ENCODE data around the gene VEGFA.
A peak's percentile ranks its signal among the peaks of the same experiment; 100 is the strongest.

VEGFA gene

GRCh38 chr6:43780941-43781928 lies 11.2 kb downstream of the VEGFA start:
- H3K27ac ChIP-seq, result no peak overlapping the region

DNA sequence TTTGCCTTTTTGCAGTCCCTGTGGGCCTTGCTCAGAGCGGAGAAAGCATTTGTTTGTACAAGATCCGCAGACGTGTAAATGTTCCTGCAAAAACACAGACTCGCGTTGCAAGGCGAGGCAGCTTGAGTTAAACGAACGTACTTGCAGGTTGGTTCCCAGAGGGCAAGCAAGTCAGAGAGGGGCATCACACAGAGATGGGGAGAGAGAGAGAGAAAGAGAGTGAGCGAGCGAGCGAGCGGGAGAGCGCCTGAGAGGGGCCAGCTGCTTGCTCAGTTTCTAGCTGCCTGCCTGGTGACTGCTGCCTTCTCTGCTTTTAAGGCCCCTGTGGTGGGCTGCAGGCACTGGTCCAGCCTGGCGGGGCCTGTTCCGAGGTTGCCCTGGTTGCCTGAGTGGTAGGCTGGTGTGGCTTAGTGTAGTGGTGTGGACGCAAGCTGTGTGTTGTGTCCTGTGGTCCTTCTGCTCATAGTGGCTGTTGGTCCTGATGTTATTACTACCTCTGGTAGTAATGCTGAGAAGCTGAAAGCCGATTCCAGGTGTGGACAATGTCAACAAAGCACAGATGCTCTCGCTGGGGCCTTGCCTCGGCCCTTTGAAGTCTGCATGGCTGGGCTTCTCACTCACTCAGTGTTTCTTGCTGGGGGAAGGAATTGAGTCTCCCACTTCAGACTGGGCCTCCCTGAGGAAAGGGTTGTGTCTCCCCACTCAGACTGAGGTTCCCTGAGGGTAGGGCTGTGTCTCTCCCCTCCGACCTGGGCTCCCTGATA lies 12.1 kb downstream of the VEGFA start:
- Histone ChIP-seq H3K27ac (no peak overlapping the region), H3K4me3 (no peak overlapping the region)

More at GRCh38 chr6:43780941-43781928, 11.2 kb downstream of the VEGFA start:
- no peak overlapping the region for H3K4me3 ChIP-seq

DNA sequence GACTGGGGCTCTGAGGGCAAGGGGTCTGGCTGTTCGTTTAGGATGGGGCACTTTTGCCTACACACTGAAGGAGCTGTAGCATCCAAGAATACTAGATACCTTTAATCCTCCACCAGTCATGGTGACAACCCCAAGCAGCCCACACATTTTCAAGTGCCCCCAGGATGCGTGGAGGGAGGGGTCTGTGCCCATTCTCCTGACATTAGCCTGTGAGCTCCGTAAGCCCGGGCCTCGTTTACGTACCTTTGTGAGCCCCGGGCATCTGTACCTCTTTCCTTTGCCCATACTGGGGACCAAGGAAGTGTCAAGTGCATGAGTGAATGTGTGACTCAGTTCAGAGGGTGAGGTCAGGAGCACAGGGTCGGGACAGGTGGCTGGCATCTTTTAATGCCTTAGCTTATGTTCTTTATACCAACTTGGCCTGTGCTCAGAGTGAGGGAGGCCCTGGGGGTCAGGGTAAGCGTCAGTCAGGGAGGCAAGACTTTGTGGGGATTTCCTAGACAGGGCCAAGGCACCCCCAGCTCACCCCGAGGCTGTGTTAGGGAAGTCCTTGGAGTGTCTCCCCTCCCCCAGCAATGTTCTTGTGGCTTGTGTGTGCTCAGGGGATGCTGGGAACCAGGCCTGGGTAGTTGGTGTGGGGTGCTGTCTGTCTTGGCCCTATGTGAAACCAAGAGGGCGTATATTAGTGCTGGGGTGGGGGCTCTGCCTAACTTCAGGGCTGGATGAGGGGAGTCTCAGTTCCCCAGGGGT lies 12.9 kb downstream of the VEGFA start:
- Histone ChIP-seq H3K4me3 (no peak overlapping the region), H3K27ac (no peak overlapping the region)

- no peak overlapping the region for H3K4me3 ChIP-seq
- no peak overlapping the region for H3K27ac ChIP-seq
Measured at GRCh38 chr6:43784049-43784855, 14.2 kb downstream of the VEGFA start.

DNA sequence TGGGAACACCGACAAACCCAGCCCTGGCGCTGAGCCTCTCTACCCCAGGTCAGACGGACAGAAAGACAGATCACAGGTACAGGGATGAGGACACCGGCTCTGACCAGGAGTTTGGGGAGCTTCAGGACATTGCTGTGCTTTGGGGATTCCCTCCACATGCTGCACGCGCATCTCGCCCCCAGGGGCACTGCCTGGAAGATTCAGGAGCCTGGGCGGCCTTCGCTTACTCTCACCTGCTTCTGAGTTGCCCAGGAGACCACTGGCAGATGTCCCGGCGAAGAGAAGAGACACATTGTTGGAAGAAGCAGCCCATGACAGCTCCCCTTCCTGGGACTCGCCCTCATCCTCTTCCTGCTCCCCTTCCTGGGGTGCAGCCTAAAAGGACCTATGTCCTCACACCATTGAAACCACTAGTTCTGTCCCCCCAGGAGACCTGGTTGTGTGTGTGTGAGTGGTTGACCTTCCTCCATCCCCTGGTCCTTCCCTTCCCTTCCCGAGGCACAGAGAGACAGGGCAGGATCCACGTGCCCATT lies 15.3 kb downstream of the VEGFA start:
- Histone ChIP-seq H3K4me3 (no peak overlapping the region), H3K27ac (no peak overlapping the region)

DNA sequence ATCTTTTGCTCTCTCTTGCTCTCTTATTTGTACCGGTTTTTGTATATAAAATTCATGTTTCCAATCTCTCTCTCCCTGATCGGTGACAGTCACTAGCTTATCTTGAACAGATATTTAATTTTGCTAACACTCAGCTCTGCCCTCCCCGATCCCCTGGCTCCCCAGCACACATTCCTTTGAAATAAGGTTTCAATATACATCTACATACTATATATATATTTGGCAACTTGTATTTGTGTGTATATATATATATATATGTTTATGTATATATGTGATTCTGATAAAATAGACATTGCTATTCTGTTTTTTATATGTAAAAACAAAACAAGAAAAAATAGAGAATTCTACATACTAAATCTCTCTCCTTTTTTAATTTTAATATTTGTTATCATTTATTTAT lies 15.9 kb downstream of the VEGFA start:
- Histone ChIP-seq H3K27ac (no peak overlapping the region), H3K4me3 (no peak overlapping the region)

DNA sequence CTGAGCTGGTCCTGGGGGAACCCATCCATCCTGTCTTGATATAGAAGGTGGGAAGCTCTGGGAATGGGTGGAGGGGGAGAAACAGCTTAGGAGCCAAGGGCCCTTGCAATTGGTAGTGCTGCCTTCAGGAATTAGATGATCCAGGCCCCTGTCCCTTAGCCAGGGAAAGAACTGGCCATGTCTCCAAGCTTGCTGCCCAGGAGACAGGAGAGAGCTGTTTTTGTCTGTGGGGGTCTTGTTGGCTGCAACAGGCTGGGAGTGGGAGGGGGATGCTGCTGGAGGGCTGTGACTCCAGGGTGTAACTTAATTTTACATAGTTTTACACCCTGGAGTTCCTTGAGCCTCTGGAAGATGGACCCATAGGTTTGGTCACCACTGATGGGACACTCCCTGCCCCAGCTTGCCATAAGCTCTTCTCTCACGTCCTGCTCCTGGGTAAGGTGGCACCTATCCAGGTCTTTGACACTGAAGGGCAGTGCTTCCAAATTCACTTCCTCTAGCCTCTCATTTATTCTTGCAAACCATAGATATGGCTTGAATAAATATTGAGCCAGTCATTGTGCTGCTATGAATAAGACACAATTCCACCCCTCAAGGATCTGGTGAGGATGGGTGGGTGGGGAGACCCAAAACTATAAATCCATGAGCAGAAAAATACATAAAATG lies 16.8 kb downstream of the VEGFA start:
- H3K4me3 ChIP-seq, result no peak overlapping the region
- no peak overlapping the region for H3K27ac ChIP-seq

GRCh38 chr6:43788301-43788700 lies 18.3 kb downstream of the VEGFA start:
- H3K4me3 ChIP-seq, result no peak overlapping the region
- no peak overlapping the region for H3K27ac ChIP-seq

DNA sequence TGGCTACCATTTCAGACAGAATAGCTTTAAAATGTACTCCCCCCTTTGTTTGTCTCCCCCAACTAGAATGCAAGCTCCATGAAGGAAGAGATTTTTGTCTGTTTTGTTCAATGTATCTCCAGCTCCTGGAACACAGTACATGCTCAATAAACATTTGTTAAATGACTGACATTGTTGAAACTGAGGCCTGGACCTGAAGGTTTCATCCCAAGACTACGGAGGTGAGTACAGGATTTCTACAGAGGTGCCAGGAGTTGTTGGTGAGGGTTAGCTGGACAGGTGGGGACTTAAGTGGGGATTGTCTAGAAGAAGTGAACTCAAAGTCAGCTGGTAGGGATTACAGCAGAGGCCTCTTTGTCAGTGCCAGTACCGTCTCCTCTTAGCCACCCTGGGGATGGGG lies 19.4 kb downstream of the VEGFA start:
- H3K27ac ChIP-seq, result peak overlapping the region in 1 of 21 experiments; percentile 45
- H3K4me3 ChIP-seq, result no peak overlapping the region

GRCh38 chr6:43790031-43790430 lies 20.0 kb downstream of the VEGFA start:
- Histone ChIP-seq H3K4me3 (no peak overlapping the region), H3K27ac (peak overlapping the region in 8 of 21 experiments; percentile 10 to 70 (median 30))

DNA sequence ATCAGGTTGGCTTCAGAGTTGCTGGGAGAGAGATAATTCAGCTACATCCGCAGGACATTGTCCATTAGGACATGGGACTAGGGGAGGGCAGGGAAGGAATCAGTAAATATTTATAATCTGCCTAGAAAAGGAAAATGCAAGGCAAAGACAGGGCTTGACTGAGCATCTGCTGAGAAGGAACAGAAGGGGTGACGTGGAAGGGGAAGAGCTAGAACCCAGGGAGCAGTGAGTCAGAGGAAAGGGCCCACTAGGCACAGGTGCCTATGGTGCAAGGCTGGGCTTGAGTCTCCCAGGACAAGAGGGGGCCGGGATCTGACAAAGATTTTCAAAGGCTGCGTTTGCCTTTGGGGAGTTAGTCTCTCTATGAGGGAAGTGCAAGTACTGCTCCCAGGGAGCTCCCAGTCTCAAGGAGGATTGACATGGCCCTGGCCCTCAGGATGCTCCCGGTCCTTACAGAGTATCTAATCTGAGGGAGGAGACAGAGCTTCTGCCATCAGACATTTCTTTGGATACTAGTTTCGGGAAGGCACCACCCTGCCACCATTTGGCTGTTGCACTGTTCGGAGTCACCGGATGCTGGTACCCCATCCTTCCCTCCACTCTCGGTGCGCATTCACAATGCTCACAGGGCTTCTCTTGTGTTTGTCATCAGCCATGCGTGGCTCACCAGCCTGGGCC lies 21.9 kb downstream of the VEGFA start:
- H3K4me3 ChIP-seq, result no peak overlapping the region
- no peak overlapping the region for H3K27ac ChIP-seq

- Histone ChIP-seq H3K27ac (no peak overlapping the region), H3K4me3 (no peak overlapping the region)
Measured at GRCh38 chr6:43793154-43793874, 23.3 kb downstream of the VEGFA start.

DNA sequence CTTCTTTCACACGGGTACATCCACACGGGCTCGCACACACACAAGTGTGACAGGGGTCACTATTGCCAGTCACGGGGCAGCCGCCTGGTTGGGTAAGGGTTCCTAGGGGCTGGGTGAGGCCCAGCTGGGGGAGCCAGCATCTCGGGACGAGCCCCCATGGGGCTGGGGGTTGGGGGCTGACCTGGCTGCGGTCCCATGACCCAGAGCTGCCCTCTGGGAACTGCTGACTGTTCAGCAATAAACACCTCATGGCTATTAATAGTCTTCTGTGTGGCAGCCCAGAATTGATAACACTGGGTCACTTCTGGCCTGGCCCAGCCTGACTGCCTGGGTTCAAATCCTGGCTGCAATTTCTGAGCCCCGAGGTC lies 23.8 kb downstream of the VEGFA start:
- H3K27ac ChIP-seq, result no peak overlapping the region
- no peak overlapping the region for H3K4me3 ChIP-seq

DNA sequence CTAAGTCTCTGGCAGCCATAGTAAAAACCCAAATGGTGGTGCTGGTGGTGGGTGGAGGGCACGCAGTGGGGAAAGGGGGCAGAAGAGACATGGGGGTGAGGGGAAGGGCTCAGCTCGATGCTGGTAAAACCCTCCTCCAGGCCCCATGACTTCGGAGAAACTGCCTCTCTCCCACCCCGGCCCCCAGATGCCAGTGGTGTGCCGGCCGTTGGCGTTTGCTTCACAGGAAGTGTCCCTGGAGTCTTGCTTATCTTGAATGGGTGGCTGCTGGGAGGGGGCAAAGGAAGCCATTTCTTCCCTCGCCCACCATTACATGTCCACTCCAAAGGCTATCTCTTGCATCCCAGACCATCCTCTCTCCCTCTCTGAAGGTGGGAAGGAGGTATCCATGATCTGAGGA lies 25.4 kb downstream of the VEGFA start:
- Histone ChIP-seq H3K27ac (no peak overlapping the region), H3K4me3 (no peak overlapping the region)

DNA sequence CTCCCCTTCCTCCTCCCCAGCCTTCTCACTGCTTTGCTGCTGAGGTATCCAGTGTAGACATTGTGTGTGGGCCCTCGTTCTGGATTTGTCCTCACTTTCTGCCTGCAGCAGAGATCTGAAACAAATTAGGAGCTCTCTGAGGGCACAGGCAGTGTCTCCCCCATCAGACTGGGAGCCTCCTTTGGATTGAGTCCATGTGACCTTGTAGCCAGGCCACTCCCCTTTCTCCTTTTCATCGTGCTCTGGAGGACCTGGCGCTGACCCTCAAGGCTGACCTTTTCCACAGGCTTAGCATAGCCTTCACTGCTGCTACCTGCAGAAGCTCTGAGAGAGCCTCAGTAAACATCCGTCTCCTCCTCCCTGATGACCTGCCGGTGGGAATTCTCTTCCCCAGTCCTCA lies 26.2 kb downstream of the VEGFA start:
- no peak overlapping the region for H3K27ac ChIP-seq
- no peak overlapping the region for H3K4me3 ChIP-seq

DNA sequence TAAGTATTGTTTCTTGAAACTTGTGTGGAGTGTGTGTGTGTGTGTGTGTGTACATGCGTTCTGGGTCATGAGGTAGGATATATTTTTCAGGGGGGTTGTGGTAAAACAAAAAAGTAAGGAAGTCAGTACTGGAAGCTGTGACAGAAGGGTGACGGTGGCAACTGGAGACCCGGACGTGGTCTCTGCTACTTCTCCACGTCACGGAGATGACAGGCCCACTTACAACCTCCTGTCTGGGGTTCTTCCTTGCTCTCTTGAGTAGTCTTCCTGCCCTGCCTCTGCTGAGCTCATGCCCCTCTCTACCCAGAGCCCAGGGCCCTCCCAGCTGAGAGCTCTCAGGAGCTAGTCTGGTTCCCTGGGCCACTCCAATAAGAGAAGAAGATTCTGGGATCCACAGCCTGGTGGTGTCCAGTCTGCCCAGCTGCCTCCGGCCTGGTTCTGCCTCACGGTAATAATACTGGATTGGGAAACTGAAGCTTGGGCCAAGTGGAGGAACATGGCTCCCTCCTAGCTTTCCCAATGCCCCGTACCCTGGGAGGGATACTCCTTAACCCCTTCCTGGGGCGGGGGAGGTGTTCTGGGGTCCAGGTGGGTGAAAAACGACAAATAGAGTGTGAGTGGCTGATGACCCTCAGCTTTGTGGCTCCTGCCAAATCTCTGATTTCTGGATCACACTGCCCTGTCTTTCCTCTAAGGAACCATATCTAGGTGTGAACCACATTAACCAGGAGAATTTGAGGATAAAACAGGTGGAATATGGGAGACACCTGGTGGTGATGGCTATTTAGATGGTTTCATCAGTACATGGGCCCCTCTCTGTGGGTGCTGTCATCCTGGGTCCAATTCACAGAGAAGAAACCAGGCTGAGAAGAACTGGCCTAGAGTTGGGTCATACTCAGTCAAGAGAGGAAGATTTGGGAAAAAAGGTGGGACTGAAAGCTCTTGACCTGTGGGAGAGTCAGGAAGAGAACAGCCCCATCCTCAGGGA lies 27.2 kb downstream of the VEGFA start:
- Histone ChIP-seq H3K4me3 (no peak overlapping the region), H3K27ac (no peak overlapping the region)

Measured in skin epidermis (tissue), 12 donors.